ENCODE results near the gene SLC4A1. TPM values are rescaled to one million over a fixed set of nuclear protein-coding genes. Genes with fewer than 3 reads are reported as not detected.
A peak's percentile ranks its signal among the peaks of the same experiment; 100 is the strongest.

SLC4A1 gene
- total and polyA plus RNA-seq, 8 donors, result 0.58 to 22.7 (median 10.4) TPM

DNA sequence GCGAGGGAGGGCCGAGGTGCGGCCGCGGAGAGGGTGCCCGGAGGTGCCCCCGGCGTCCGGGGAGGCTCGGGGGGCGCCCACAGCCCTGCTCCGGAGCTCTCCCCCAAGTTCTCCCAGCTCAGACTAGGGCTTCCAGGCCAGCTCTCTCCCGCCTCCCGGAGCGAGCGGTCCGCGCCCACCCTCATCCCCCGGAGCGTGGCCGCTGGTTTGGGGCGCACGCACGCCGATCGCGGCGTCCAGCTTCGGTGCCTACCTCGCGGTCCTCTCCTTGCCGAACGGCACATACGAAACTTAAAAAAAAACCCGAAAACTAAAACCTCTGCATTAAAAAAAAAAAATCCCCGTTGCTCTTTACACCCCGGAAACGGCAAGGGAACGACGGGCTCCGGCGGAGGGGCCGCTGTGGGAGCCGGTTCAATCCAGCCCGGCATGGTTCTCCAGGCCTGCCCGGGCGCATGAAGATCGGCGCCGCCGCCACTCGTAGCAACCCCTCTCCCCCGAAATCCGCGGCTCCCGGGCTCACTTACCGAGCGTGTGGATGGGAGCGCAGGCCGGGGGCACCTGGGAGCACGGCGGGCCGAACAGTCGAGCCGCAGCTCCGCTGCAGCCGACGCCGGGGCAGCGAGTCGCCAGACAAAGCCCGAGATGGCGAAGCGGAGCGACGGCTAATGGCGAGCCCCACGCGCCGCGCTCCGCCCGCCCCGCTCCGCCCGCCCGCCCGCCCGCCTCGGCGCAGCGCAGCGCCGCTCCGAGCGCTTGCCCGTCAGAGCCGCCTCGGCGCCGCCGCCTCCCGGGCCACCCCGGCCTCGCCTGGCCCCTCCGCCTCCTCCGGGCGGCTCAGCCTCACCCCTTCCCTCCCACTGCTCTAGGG lies 47.5 kb downstream of the SLC4A1 start:
- DNase-seq (peak; percentile 51 to 89 (median 56)), ATAC-seq (peak; percentile 31)
- intact Hi-C loops (cut with DNase I), result no loop called here
- H3K27ac ChIP-seq, result peak overlapping the region; percentile 96 to 97
- H3K36me3 ChIP-seq, result peaks cover 0 to 20% of the 10 kb centered on the region in 2 donors
- peak overlapping the region; percentile 67 to 80 for H3K4me3 ChIP-seq
- no peaks in the 10 kb centered on the region for H3K27me3 ChIP-seq
- H3K4me1 ChIP-seq, result peaks cover 24 to 53% of the 10 kb centered on the region in 2 donors
- TF ChIP-seq, protein P1, sequence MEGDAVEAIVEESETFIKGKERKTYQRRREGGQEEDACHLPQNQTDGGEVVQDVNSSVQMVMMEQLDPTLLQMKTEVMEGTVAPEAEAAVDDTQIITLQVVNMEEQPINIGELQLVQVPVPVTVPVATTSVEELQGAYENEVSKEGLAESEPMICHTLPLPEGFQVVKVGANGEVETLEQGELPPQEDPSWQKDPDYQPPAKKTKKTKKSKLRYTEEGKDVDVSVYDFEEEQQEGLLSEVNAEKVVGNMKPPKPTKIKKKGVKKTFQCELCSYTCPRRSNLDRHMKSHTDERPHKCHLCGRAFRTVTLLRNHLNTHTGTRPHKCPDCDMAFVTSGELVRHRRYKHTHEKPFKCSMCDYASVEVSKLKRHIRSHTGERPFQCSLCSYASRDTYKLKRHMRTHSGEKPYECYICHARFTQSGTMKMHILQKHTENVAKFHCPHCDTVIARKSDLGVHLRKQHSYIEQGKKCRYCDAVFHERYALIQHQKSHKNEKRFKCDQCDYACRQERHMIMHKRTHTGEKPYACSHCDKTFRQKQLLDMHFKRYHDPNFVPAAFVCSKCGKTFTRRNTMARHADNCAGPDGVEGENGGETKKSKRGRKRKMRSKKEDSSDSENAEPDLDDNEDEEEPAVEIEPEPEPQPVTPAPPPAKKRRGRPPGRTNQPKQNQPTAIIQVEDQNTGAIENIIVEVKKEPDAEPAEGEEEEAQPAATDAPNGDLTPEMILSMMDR (IDR thresholded peaks at IDR 0.05), result no peak
- H3K9me3 ChIP-seq, result no peaks in the 10 kb centered on the region

DNA sequence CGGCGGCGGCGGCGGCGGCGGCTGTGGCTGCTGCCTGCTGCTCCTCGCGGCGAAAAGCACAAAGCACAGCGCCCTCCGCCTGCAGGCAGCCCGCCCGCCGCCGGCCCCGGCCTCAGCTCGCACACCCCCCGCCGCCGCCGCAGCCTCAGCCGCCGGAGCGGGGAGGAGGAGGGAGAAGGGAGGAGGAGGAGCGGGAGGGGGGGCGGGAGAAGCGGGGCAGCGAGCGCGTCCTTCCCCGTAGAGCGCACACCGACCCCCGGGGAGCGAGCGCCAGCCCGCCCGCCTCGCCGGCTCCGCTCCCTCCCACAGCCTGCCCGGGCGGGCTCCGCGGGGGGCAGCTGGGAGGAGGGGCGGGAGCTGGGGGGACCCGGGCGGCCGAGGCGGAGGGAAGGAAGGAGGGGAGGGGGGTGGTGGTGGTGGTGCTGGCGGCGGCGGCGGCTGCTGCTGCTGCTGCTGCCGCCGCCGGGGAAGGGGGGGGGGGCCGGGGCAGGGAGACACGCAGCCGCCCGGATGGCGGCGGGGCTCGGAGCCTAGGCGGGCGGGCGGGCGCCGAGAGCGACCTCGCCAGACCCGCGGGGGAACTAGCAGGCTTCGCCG lies 48.2 kb downstream of the SLC4A1 start, which contains the start of gene UBTF:
Gene UBTF (minus strand): TSS at position 60 of the 597 bp plus-strand sequence. CDS start 1,446 bp downstream, outside the sequence.
- TF ChIP-seq, protein P1 (IDR thresholded peaks at IDR 0.05), result no peak
- H3K36me3 ChIP-seq, result peaks cover 0 to 27% of the 10 kb centered on the region in 2 donors
- ATAC-seq, result peak; percentile 4
- H3K4me1 ChIP-seq, result peaks cover 24 to 53% of the 10 kb centered on the region in 2 donors
- peak in 3 of 4 donors; percentile 55 to 84 (median 70) for DNase-seq
- no peaks in the 10 kb centered on the region for H3K9me3 ChIP-seq
- H3K27me3 ChIP-seq, result no peaks in the 10 kb centered on the region
- intact Hi-C loops (cut with DNase I), result loop anchor here in 1 of 2 donors (10.0 kb wide), 1 partner anchor 105 kb away; the partner anchor contains the start of gene SLC25A39
- H3K27ac ChIP-seq, result peak within 1 kb of the TSS; percentile 96 to 97
- peak within 1 kb of the TSS; percentile 67 to 80 for H3K4me3 ChIP-seq

DNA sequence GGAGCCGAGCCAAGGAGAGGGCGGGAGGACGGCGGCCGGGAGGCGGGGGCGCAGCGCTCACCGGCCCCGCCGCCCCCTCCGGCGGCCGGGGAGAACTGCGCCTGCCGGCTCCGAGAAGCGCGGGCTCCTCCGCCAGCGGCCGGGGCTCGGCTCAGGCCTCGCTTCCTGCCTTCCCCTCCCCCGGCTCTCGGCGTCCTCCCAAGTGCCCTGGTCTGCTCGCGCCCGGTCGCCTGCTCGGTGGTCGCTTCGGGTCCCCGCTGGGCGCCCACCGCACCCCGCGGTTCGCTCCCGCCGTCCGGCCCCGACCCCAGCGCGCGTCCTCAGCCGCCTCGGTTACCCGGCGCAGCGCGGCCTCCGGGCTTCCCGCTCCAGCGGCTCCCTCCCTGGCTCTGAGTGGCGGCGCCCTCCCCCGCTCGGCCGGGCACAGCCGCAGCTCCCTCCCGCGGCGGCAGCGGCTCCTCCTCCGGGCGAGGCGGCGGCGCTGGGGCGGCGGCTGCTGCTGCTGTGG lies 48.8 kb downstream of the SLC4A1 start:
- H3K27me3 ChIP-seq, result no peaks in the 10 kb centered on the region
- TF ChIP-seq, protein P1 (IDR thresholded peaks at IDR 0.05), result peak in 1 of 2 donors; percentile 52
- no peaks in the 10 kb centered on the region for H3K9me3 ChIP-seq
- peak overlapping the region; percentile 67 to 80 for H3K4me3 ChIP-seq
- peak; percentile 66 to 92 (median 72) for DNase-seq
- ATAC-seq, result peak; percentile 6
- peak overlapping the region; percentile 96 to 97 for H3K27ac ChIP-seq
- peaks cover 24 to 53% of the 10 kb centered on the region in 2 donors for H3K4me1 ChIP-seq
- peaks cover 0 to 33% of the 10 kb centered on the region in 2 donors for H3K36me3 ChIP-seq
- intact Hi-C loops (cut with DNase I), result loop anchor here in 1 of 2 donors (10.0 kb wide), 1 partner anchor 106 kb away; the partner anchor contains the start of gene SLC25A39

DNA sequence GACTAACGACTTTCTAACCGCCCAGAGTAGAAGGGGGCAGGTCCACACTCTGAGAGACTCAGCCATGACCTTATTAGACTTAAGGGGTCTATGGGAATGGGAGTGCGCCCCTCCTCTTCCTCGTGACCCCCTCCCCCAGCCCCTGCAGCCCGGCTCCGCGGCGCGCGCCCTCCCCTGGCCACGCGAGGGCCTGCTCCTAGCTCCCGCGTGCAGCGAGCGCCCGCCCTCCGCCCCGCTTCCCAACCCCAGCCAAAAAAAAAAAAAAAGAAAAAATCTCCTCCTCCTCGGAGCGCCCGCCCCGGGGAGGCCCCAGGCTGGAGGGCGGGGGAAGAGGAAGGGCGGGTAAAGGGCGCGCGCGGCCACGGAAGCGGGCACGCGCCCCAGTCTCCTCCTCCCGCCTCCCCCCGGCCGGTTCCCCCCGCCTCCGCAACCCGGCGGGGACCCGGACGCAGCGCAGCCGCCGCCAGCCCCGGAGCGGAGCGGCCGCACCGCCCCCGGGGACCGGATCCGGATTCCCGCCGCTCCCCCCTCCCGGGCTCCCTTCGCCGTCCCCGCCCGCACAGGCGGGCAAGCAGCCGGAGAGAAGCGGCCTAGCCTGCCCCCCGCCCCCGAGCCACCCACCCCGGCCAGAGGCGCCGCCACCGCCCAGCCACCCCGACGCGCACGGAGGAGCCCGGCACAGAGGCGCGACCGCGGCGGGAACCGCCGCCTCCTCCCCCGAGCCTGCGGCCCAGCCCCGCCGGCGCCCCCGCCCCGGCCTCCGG lies 49.4 kb downstream of the SLC4A1 start:
- intact Hi-C loops (cut with DNase I), result loop anchor here in 1 of 2 donors (10.0 kb wide), 1 partner anchor 106 kb away; the partner anchor contains the start of gene SLC25A39

More for the DNA sequence above, 49.4 kb downstream of the SLC4A1 start:
- H3K4me3 ChIP-seq, result peak overlapping the region; percentile 67 to 80
- H3K27me3 ChIP-seq, result no peaks in the 10 kb centered on the region
- H3K9me3 ChIP-seq, result no peaks in the 10 kb centered on the region
- DNase-seq (peak; percentile 87 to 97 (median 93)), ATAC-seq (peak; percentile 75)
- peaks cover 0 to 39% of the 10 kb centered on the region in 2 donors for H3K36me3 ChIP-seq
- peaks cover 24 to 52% of the 10 kb centered on the region in 2 donors for H3K4me1 ChIP-seq
- peak overlapping the region; percentile 96 to 97 for H3K27ac ChIP-seq
- TF ChIP-seq, protein P1 (IDR thresholded peaks at IDR 0.05), result peak; percentile 45 to 78
